ENCODE results near the gene BICD1. TPM values are rescaled to one million over a fixed set of nuclear protein-coding genes. Genes with fewer than 3 reads are reported as not detected.

Gene BICD1
- total and polyA plus RNA-seq, 4 donors, result 0.46 to 3.4 (median 1.1) TPM

DNA sequence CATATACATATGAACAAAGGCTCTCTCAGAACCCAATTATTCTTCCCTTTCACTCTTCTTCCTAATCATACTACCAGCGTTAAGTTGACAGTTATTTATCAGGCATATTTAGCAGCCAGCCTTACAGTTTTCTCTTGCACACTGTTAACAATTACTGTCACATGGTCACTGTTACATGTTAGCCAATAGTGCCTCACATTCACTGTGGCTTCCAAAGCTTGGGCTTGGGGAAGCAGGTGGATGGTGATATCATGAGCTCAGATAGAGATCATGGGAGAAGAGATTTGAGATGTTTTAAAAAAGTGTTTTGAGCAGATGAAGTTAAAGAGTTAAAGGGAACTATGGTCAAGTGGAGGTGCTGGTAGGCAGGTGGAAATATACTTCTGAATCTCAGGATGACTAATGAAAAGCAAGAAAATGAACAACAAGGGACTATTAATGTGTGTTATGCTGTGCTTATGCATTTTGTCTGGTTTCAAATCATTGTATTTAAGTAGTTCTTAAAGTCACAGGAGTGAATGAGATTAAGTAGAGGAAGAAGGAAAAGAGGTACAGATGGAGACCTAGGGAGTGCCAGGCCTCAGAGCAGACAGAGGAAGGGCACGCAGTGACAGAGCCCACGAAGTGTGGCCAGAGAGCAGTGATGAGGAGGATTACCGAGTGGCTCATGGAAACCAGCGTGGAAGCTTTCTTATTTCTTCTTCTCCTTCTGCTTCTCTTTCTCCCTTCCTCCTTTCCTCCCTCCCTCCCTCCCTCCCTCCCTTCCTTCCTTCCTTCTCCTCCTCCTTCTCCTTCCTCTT, 39.6 kb downstream of the BICD1 start:
- H3K4me1 ChIP-seq (ENCODE audit: control insufficient read depth in 4 of 4, insufficient read depth in 4 of 4, low read length in 3 of 4), result no peaks in the 10 kb centered on the region
- no peak overlapping the region for H3K4me3 ChIP-seq (ENCODE audit: low read depth in 1 of 3, low read length in 3 of 3)
- no peaks in the 10 kb centered on the region for H3K27me3 ChIP-seq (ENCODE audit: control insufficient read depth in 4 of 4, insufficient read depth in 4 of 4, low read length in 3 of 4)
- no peak for DNase-seq (ENCODE audit: low spot score)
- no peaks in the 10 kb centered on the region for H3K9me3 ChIP-seq (ENCODE audit: control insufficient read depth in 4 of 4, low read length in 3 of 4)
- no peak overlapping the region for H3K9ac ChIP-seq (ENCODE audit: low read depth in 1 of 2, low read length in 2 of 2)
- 75% methylated on average over 5 of the region's 5 CpGs for WGBS
- no peak for TF ChIP-seq HNF4G (IDR thresholded peaks at IDR 0.05)
- TF ChIP-seq, protein P1, sequence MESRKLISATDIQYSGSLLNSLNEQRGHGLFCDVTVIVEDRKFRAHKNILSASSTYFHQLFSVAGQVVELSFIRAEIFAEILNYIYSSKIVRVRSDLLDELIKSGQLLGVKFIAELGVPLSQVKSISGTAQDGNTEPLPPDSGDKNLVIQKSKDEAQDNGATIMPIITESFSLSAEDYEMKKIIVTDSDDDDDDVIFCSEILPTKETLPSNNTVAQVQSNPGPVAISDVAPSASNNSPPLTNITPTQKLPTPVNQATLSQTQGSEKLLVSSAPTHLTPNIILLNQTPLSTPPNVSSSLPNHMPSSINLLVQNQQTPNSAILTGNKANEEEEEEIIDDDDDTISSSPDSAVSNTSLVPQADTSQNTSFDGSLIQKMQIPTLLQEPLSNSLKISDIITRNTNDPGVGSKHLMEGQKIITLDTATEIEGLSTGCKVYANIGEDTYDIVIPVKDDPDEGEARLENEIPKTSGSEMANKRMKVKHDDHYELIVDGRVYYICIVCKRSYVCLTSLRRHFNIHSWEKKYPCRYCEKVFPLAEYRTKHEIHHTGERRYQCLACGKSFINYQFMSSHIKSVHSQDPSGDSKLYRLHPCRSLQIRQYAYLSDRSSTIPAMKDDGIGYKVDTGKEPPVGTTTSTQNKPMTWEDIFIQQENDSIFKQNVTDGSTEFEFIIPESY (IDR thresholded peaks at IDR 0.05), result no peak
- no peak for TF ChIP-seq EGR1 (IDR thresholded peaks at IDR 0.05; ENCODE audit: low read depth in 2 of 2)
- H3K27ac ChIP-seq (ENCODE audit: low read depth in 1 of 2, low read length in 2 of 2), result no peak overlapping the region
- no peaks in the 10 kb centered on the region for H3K36me3 ChIP-seq (ENCODE audit: control insufficient read depth in 4 of 4, insufficient read depth in 3 of 4, low read depth in 1 of 4, low read length in 3 of 4)

DNA sequence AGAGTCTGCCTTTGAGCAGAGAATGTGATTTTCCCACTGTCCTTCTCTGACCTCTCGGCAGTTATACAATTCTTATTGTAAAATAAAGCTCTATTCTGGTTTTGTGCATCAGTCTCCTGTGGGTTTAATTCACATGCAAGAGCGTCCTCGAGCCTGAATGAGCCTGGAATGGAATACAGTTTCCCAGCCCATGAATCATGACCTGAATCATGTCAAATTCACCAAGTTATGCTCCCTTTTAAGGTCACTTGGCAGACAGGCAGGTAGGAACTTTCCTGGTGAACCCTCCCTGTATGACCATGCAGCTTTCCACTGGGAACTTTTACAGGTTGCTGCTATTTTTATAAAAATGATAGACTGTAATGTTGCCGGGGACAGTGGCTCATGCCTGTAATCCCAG, 41.7 kb downstream of the BICD1 start:
- no peaks in the 10 kb centered on the region for H3K4me1 ChIP-seq (ENCODE audit: control insufficient read depth in 4 of 4, insufficient read depth in 4 of 4, low read length in 3 of 4)
- no peak overlapping the region for H3K9ac ChIP-seq (ENCODE audit: low read depth in 1 of 2, low read length in 2 of 2)
- no peaks in the 10 kb centered on the region for H3K36me3 ChIP-seq (ENCODE audit: control insufficient read depth in 4 of 4, insufficient read depth in 3 of 4, low read depth in 1 of 4, low read length in 3 of 4)
- no peaks in the 10 kb centered on the region for H3K9me3 ChIP-seq (ENCODE audit: control insufficient read depth in 4 of 4, low read length in 3 of 4)
- no peak overlapping the region for H3K4me3 ChIP-seq (ENCODE audit: low read depth in 1 of 3, low read length in 3 of 3)
- DNase-seq (ENCODE audit: low spot score), result no peak
- WGBS, result 97% methylated on average over 4 of the region's 4 CpGs
- no peak overlapping the region for H3K27ac ChIP-seq (ENCODE audit: low read depth in 1 of 2, low read length in 2 of 2)
- no peaks in the 10 kb centered on the region for H3K27me3 ChIP-seq (ENCODE audit: control insufficient read depth in 4 of 4, insufficient read depth in 4 of 4, low read length in 3 of 4)
- no peak for TF ChIP-seq FOXA2 (IDR thresholded peaks at IDR 0.05)
- TF ChIP-seq, protein P2, sequence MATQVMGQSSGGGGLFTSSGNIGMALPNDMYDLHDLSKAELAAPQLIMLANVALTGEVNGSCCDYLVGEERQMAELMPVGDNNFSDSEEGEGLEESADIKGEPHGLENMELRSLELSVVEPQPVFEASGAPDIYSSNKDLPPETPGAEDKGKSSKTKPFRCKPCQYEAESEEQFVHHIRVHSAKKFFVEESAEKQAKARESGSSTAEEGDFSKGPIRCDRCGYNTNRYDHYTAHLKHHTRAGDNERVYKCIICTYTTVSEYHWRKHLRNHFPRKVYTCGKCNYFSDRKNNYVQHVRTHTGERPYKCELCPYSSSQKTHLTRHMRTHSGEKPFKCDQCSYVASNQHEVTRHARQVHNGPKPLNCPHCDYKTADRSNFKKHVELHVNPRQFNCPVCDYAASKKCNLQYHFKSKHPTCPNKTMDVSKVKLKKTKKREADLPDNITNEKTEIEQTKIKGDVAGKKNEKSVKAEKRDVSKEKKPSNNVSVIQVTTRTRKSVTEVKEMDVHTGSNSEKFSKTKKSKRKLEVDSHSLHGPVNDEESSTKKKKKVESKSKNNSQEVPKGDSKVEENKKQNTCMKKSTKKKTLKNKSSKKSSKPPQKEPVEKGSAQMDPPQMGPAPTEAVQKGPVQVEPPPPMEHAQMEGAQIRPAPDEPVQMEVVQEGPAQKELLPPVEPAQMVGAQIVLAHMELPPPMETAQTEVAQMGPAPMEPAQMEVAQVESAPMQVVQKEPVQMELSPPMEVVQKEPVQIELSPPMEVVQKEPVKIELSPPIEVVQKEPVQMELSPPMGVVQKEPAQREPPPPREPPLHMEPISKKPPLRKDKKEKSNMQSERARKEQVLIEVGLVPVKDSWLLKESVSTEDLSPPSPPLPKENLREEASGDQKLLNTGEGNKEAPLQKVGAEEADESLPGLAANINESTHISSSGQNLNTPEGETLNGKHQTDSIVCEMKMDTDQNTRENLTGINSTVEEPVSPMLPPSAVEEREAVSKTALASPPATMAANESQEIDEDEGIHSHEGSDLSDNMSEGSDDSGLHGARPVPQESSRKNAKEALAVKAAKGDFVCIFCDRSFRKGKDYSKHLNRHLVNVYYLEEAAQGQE (IDR thresholded peaks at IDR 0.05), result no peak
- TF ChIP-seq RAD21 (IDR thresholded peaks at IDR 0.05), result no peak
- no peak for TF ChIP-seq YY1 (IDR thresholded peaks at IDR 0.05)
- TF ChIP-seq, protein P3, sequence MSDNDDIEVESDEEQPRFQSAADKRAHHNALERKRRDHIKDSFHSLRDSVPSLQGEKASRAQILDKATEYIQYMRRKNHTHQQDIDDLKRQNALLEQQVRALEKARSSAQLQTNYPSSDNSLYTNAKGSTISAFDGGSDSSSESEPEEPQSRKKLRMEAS (IDR thresholded peaks at IDR 0.05), result no peak
- TF ChIP-seq, protein P1 (IDR thresholded peaks at IDR 0.05), result no peak
- no peak for TF ChIP-seq TAF1 (conservative IDR thresholded peaks at IDR 0.05)
- TF ChIP-seq HNF4A (conservative IDR thresholded peaks at IDR 0.05), result no peak
- no peak for TF ChIP-seq NR2F2 (IDR thresholded peaks at IDR 0.05)
- TF ChIP-seq FOXA1 (IDR thresholded peaks at IDR 0.05), result no peak
- TF ChIP-seq, protein P4, sequence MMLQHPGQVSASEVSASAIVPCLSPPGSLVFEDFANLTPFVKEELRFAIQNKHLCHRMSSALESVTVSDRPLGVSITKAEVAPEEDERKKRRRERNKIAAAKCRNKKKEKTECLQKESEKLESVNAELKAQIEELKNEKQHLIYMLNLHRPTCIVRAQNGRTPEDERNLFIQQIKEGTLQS (IDR thresholded peaks at IDR 0.05), result no peak
- TF ChIP-seq RXRA (IDR thresholded peaks at IDR 0.05), result no peak
- no peak for TF ChIP-seq EGR1 (IDR thresholded peaks at IDR 0.05; ENCODE audit: low read depth in 2 of 2)
- no peak for TF ChIP-seq SP1 (IDR thresholded peaks at IDR 0.05)
- TF ChIP-seq, protein P5, sequence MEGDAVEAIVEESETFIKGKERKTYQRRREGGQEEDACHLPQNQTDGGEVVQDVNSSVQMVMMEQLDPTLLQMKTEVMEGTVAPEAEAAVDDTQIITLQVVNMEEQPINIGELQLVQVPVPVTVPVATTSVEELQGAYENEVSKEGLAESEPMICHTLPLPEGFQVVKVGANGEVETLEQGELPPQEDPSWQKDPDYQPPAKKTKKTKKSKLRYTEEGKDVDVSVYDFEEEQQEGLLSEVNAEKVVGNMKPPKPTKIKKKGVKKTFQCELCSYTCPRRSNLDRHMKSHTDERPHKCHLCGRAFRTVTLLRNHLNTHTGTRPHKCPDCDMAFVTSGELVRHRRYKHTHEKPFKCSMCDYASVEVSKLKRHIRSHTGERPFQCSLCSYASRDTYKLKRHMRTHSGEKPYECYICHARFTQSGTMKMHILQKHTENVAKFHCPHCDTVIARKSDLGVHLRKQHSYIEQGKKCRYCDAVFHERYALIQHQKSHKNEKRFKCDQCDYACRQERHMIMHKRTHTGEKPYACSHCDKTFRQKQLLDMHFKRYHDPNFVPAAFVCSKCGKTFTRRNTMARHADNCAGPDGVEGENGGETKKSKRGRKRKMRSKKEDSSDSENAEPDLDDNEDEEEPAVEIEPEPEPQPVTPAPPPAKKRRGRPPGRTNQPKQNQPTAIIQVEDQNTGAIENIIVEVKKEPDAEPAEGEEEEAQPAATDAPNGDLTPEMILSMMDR (IDR thresholded peaks at IDR 0.05; ENCODE audit: low read depth, low read length, missing input control), result no peak
- TF ChIP-seq GABPA (IDR thresholded peaks at IDR 0.05 in 1 of 2, conservative IDR thresholded peaks at IDR 0.05 in 1 of 2), result no peak
- TF ChIP-seq JUND (IDR thresholded peaks at IDR 0.05), result no peak
- TF ChIP-seq HNF4G (IDR thresholded peaks at IDR 0.05), result no peak
